ENCODE data around the gene RCVRN. TPM values are rescaled to one million over a fixed set of nuclear protein-coding genes. Genes with fewer than 3 reads are reported as not detected.

The RCVRN gene
- total and polyA plus RNA-seq, 9 of the 15 experiments (the other 6 are each of a cell fraction or from before 2014, with no cell fraction given), result not detected

DNA sequence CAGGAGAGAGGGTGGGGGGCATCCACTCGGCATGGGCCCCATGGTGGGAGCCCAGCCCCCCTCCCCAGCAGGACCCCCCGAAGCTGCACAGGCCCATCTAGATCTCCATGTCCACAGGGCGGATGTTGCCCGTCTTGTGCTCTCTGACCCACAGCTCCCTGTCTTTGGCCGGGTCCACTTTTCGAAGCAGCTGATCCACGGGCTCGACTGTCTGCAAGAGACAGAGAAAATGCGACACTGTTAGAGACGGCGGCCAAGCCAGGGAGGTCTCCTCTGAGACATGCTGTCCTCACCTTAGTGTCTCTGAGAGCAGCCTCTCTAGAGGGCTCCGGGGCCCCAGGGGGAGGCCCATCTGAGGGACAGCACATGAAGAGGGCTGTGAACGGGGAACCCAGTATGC, 12.1 kb upstream of the RCVRN start:
- Histone ChIP-seq H3K4me2 (ENCODE audit: insufficient read depth, low read length) (no peak overlapping the region), H3K9me1 (ENCODE audit: control insufficient read depth, insufficient read depth, low read length) (no peaks in the 10 kb centered on the region), H3K27me3 (ENCODE audit: control insufficient read depth in 2 of 2, insufficient read depth in 2 of 2, low read length in 2 of 2) (peaks cover 0 to 5% of the 10 kb centered on the region in 2 experiments; a peak in 1 of 5 replicates), H3K27ac (ENCODE audit: extremely low read depth, low read depth, low read length) (no peak overlapping the region), H3K9me3 (replicated peaks; ENCODE audit: control insufficient read depth, insufficient read depth, low read depth, low read length) (no peaks in the 10 kb centered on the region), H4K20me1 (replicated peaks; ENCODE audit: control insufficient read depth, insufficient read depth, low read length) (no peaks in the 10 kb centered on the region), H3K4me1 (replicated peaks in 1 of 2; ENCODE audit: control insufficient read depth in 2 of 2, insufficient read depth in 2 of 2, low read length in 2 of 2) (no peaks in the 10 kb centered on the region), H3K9ac (ENCODE audit: insufficient read depth in 1 of 2, low read depth in 2 of 2, low read length in 2 of 2) (no peak overlapping the region), H3K79me2 (ENCODE audit: control insufficient read depth, insufficient read depth, low read length) (no peaks in the 10 kb centered on the region), H3K36me3 (ENCODE audit: control insufficient read depth, insufficient read depth, low read length) (no peaks in the 10 kb centered on the region), H2AFZ (ENCODE audit: low read depth, low read length) (no peak overlapping the region), H3K4me3 (no peak overlapping the region)
- ChIA-PET CTCF (ENCODE audit: low intra/inter-chr PET ratio) (no interaction called here), POLR2A (interaction anchor here (0.6 to 0.7 kb wide), 2 partner anchors 14 to 695 kb away, joined by 3 read pairs; no protein-coding TSS in a partner anchor)
- in situ Hi-C loops (cut with MboI) (no loop called here), intact Hi-C loops (cut with micrococcal nuclease) (no loop called here)
- BruUV-seq (replicated peaks), result no TSS peak
- ATAC-seq (no peak), FAIRE-seq (no peak), DNase-seq (ENCODE audit: extremely low read depth in 1 of 4, low spot score in 3 of 4) (no peak)
- TF ChIP-seq GATAD2A (IDR thresholded peaks at IDR 0.05) (no peak), TCF7L2 (IDR thresholded peaks at IDR 0.05; ENCODE audit: low read depth, low read length) (no peak)
- TF ChIP-seq, protein P1, sequence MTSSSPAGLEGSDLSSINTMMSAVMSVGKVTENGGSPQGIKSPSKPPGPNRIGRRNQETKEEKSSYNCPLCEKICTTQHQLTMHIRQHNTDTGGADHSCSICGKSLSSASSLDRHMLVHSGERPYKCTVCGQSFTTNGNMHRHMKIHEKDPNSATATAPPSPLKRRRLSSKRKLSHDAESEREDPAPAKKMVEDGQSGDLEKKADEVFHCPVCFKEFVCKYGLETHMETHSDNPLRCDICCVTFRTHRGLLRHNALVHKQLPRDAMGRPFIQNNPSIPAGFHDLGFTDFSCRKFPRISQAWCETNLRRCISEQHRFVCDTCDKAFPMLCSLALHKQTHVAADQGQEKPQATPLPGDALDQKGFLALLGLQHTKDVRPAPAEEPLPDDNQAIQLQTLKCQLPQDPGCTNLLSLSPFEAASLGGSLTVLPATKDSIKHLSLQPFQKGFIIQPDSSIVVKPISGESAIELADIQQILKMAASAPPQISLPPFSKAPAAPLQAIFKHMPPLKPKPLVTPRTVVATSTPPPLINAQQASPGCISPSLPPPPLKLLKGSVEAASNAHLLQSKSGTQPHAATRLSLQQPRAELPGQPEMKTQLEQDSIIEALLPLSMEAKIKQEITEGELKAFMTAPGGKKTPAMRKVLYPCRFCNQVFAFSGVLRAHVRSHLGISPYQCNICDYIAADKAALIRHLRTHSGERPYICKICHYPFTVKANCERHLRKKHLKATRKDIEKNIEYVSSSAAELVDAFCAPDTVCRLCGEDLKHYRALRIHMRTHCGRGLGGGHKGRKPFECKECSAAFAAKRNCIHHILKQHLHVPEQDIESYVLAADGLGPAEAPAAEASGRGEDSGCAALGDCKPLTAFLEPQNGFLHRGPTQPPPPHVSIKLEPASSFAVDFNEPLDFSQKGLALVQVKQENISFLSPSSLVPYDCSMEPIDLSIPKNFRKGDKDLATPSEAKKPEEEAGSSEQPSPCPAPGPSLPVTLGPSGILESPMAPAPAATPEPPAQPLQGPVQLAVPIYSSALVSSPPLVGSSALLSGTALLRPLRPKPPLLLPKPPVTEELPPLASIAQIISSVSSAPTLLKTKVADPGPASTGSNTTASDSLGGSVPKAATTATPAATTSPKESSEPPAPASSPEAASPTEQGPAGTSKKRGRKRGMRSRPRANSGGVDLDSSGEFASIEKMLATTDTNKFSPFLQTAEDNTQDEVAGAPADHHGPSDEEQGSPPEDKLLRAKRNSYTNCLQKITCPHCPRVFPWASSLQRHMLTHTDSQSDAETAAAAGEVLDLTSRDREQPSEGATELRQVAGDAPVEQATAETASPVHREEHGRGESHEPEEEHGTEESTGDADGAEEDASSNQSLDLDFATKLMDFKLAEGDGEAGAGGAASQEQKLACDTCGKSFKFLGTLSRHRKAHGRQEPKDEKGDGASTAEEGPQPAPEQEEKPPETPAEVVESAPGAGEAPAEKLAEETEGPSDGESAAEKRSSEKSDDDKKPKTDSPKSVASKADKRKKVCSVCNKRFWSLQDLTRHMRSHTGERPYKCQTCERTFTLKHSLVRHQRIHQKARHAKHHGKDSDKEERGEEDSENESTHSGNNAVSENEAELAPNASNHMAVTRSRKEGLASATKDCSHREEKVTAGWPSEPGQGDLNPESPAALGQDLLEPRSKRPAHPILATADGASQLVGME (CRISPR knock-in tag; IDR thresholded peaks at IDR 0.05), result no peak
- TF ChIP-seq, protein P2, sequence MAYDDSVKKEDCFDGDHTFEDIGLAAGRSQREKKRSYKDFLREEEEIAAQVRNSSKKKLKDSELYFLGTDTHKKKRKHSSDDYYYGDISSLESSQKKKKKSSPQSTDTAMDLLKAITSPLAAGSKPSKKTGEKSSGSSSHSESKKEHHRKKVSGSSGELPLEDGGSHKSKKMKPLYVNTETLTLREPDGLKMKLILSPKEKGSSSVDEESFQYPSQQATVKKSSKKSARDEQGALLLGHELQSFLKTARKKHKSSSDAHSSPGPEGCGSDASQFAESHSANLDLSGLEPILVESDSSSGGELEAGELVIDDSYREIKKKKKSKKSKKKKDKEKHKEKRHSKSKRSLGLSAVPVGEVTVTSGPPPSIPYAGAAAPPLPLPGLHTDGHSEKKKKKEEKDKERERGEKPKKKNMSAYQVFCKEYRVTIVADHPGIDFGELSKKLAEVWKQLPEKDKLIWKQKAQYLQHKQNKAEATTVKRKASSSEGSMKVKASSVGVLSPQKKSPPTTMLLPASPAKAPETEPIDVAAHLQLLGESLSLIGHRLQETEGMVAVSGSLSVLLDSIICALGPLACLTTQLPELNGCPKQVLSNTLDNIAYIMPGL (CRISPR knock-in tag; IDR thresholded peaks at IDR 0.05), result no peak
- WGBS (ENCODE audit: insufficient coverage, low coverage, missing lambda C conversion rate), result 0% methylated on average over 10 of the region's 13 CpGs

All from K562 (cell line).